ENCODE results near the gene UBE2K.
"Not testable (repeated sequence)": the region's sequence is repeated elsewhere in the genome, so short reads cannot be mapped to it uniquely, and the experiment has no call there.

Gene UBE2K

DNA sequence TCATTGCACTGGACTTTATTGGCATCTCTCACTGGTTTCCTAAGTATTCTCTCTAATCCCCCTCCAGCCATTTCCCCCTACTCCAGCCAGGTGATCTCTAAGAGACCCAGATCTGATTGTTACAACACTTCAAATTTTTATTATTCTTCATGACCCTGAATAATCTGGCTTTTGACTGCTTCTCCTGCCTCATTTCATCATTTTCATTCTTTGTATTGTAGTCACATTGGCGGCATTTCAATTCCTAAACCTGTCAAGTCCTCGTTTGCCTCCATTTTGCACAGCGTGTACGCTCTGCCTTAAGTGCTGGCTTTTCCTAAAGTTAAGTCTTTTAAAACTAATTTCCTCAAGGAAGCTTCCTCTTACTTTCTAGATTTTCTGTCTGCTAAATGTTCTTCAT, 31.6 kb downstream of the UBE2K start:
- TF ChIP-seq, protein P1, sequence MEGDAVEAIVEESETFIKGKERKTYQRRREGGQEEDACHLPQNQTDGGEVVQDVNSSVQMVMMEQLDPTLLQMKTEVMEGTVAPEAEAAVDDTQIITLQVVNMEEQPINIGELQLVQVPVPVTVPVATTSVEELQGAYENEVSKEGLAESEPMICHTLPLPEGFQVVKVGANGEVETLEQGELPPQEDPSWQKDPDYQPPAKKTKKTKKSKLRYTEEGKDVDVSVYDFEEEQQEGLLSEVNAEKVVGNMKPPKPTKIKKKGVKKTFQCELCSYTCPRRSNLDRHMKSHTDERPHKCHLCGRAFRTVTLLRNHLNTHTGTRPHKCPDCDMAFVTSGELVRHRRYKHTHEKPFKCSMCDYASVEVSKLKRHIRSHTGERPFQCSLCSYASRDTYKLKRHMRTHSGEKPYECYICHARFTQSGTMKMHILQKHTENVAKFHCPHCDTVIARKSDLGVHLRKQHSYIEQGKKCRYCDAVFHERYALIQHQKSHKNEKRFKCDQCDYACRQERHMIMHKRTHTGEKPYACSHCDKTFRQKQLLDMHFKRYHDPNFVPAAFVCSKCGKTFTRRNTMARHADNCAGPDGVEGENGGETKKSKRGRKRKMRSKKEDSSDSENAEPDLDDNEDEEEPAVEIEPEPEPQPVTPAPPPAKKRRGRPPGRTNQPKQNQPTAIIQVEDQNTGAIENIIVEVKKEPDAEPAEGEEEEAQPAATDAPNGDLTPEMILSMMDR (IDR thresholded peaks at IDR 0.05) = no peak
- Histone ChIP-seq H3K9me3 (no peaks in the 10 kb centered on the region), H3K4me1 (ENCODE audit: control insufficient read depth in 1 of 2, insufficient read depth in 1 of 2, low read depth in 1 of 2, low read length in 1 of 2) (peaks cover 6 to 10% of the 10 kb centered on the region in 2 experiments), H3K27ac (no peak overlapping the region), H3K36me3 (peaks cover 5% of the 10 kb centered on the region), H3K4me3 (ENCODE audit: low read depth in 1 of 2, low read length in 1 of 2) (no peak overlapping the region), H3K27me3 (no peaks in the 10 kb centered on the region)

DNA sequence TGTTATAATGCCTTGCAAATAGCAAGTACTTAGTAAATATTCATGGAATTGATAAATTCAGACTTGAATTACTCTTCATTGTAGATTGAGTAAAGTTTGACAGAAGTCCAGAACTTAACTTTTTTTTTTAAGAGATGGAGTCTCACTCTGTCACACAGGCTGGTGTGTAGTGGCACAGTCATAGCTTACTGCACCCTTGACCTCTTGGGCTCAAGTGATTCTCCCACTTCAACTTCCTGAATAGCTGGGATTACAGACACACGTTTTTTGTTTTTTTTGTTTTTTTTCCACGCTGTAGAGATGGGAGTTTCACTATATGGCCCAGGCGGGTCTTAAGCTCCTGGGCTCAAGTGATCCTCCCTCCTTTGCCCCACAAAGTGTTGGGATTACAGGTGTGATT, 32.1 kb downstream of the UBE2K start:
- Histone ChIP-seq H3K27ac (no peak overlapping the region), H3K36me3 (peaks cover 5% of the 10 kb centered on the region)
- TF ChIP-seq, protein P1 (IDR thresholded peaks at IDR 0.05) = no peak

DNA sequence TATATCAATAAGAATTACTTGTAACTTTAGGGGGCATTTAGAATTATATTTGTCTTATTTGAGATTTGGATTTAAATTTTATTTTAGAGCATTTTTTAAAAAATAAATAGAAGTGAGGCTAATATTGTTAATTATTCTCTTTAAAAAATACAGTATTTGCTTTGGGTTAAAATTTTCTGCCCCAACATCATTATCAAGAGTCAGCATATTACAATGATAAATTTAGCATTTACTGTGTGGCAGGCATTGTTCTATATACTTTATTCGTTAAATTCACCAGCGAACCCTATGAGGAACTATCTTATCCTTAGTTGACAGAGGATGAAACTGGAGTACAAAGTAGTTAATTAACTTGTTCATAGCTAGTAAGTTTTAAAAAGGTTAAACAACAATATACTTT, 34.0 kb downstream of the UBE2K start:
- Histone ChIP-seq H3K9me3 (no peaks in the 10 kb centered on the region), H3K4me1 (ENCODE audit: control insufficient read depth in 1 of 2, insufficient read depth in 1 of 2, low read depth in 1 of 2, low read length in 1 of 2) (no peaks in the 10 kb centered on the region), H3K36me3 (peaks cover 1% of the 10 kb centered on the region), H3K27me3 (no peaks in the 10 kb centered on the region), H3K27ac (no peak overlapping the region), H3K4me3 (ENCODE audit: low read depth in 1 of 2, low read length in 1 of 2) (no peak overlapping the region)
- TF ChIP-seq, protein P1 (IDR thresholded peaks at IDR 0.05) = no peak

More for the DNA sequence above, 32.1 kb downstream of the UBE2K start:
- Histone ChIP-seq H3K4me3 (ENCODE audit: low read depth in 1 of 2, low read length in 1 of 2) (no peak overlapping the region), H3K4me1 (ENCODE audit: control insufficient read depth in 1 of 2, insufficient read depth in 1 of 2, low read depth in 1 of 2, low read length in 1 of 2) (peaks cover 4 to 5% of the 10 kb centered on the region in 2 experiments), H3K27me3 (no peaks in the 10 kb centered on the region), H3K9me3 (no peaks in the 10 kb centered on the region)

DNA sequence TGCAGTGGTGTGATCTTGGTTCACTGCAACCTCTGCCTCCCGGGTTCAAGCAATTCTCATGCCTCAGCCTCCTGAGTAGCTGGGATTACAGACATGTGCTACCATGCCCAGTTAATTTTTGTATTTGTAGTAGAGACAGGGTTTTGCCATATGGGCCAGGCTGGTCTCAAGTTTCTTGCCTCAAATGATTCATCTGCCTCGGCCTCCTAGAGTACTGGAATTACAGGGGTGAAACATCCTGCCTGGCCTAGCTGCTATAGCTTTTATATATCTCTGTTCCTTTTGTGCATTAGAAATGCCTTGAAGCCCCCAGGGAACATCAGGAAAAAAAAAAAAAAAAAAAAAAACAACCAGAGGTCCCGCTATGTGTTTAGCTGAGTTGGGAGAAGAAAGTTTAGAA, 34.8 kb downstream of the UBE2K start:
- Histone ChIP-seq H3K27ac (no peak overlapping the region), H3K4me3 (ENCODE audit: low read depth in 1 of 2, low read length in 1 of 2) (no peak overlapping the region), H3K36me3 (no peaks in the 10 kb centered on the region), H3K4me1 (ENCODE audit: control insufficient read depth in 1 of 2, insufficient read depth in 1 of 2, low read depth in 1 of 2, low read length in 1 of 2) (no peaks in the 10 kb centered on the region), H3K9me3 (no peaks in the 10 kb centered on the region), H3K27me3 (no peaks in the 10 kb centered on the region)
- TF ChIP-seq, protein P1 (IDR thresholded peaks at IDR 0.05) = no peak

DNA sequence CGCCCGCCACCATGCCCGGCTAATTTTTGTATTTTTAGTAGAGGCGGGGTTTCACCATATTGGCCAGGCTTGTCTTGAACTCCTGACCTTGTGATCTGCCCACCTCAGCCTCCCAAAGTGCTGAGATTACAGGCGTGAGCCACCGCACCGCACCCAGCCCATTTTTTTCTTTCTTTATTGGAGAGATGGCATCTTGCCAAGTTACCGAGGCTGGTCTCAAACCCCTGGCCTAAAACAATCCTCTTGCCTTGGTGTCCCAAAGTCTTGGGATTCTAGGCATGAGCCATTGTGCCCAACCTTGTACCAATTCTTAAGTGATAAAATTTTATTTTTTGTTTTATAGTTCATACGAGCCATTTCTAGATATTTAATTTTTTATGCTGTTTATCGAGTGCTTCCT, 41.7 kb downstream of the UBE2K start:
- not testable (repeated sequence) for H3K36me3 ChIP-seq; H3K27ac ChIP-seq; H3K4me3 ChIP-seq (ENCODE audit: low read depth in 1 of 2, low read length in 1 of 2); H3K9me3 ChIP-seq; H3K27me3 ChIP-seq; H3K4me1 ChIP-seq (ENCODE audit: control insufficient read depth in 1 of 2, insufficient read depth in 1 of 2, low read depth in 1 of 2, low read length in 1 of 2)

DNA sequence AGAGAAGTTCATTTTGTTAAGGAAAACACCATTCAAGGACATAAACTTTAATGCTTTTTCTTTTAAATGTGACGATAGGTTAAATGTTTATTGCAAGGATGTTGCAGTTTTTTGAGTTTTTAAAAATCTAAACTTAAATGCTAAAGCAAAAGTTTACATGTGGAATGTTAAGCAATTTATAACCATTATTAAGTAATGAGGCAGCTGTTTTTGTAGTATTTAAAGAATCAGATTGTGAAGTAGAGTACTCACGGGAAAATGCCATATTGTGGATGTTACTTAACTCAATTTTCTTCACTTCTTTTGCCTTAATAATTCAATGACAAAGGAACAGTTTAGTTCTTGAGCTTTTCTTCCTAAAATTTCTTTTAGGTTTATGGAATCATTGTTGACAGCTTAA, 43.5 kb downstream of the UBE2K start:
- Histone ChIP-seq H3K4me1 (ENCODE audit: control insufficient read depth in 1 of 2, insufficient read depth in 1 of 2, low read depth in 1 of 2, low read length in 1 of 2) (no peaks in the 10 kb centered on the region), H3K9me3 (no peaks in the 10 kb centered on the region), H3K27me3 (no peaks in the 10 kb centered on the region), H3K36me3 (peaks cover 6% of the 10 kb centered on the region), H3K27ac (no peak overlapping the region), H3K4me3 (ENCODE audit: low read depth in 1 of 2, low read length in 1 of 2) (no peak overlapping the region)
- TF ChIP-seq, protein P1 (IDR thresholded peaks at IDR 0.05) = no peak

Data from neutrophil (primary cell).